Measurements from ENCODE around the gene PGM2L1. TPM values are rescaled to one million over a fixed set of nuclear protein-coding genes. Genes with fewer than 3 reads are reported as not detected.
A peak's percentile ranks its signal among the peaks of the same experiment; 100 is the strongest.

PGM2L1 gene
- total and polyA plus RNA-seq, 12 donors = 0.81 to 2.5 (median 1.5) TPM

DNA sequence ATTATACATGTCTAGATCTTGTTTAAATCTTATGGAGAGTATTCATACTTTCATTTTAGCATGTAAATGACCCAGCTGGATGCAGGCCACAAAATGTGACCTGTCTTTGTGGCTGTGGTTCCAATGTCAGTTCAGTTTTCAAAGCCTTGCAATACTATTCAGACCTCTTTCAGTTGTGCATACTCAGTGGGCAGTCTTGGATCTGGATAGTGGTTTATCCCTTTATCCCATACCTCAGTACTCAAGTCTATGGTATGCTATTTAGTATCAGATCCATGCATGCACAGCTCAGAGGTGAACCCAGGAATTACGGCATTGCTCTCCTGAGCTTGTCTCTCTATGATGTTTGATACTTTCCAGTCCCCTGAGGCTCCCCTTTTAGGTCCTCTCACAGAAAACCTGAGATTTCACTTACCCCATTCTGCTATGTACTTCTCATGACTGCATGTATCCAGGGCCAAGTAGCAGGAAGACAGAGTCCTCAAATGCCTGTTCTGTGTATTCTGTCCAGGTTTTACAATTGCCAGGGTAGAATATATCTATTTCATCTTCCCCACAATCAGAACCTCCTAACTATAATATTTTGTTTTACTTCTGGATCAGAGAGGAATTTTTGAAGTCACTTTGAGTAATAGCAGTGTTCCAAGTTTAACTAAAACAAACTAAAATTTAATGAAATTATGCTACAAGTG, 79.8 kb downstream of the PGM2L1 start:
- Histone ChIP-seq H3K27me3 (no peaks in the 10 kb centered on the region), H3K9me3 (peaks cover 0 to 31% (median 16%) of the 10 kb centered on the region in 11 donors), H3K36me3 (no peaks in the 10 kb centered on the region), H3K27ac (peak overlapping the region in 1 of 10 donors; percentile 49), H3K4me3 (no peak overlapping the region), H3K4me1 (peaks cover 0 to 35% (median 19%) of the 10 kb centered on the region in 9 donors)
- ATAC-seq (no peak), DNase-seq (no peak)
- 82% methylated on average over 1 of the region's 1 CpG for WGBS, 2 donors
- intact Hi-C loops (cut with DNase I) = no loop called here
- TF ChIP-seq CTCF (IDR thresholded peaks at IDR 0.05) = no peak

GRCh38 chr11:74316772-74317505, 81.3 kb downstream of the PGM2L1 start:
- ATAC-seq (no peak), DNase-seq (no peak)
- H3K36me3 ChIP-seq = no peaks in the 10 kb centered on the region
- TF ChIP-seq CTCF (IDR thresholded peaks at IDR 0.05) = no peak
- peaks cover 0 to 29% (median 16%) of the 10 kb centered on the region in 11 donors for H3K9me3 ChIP-seq
- H3K4me3 ChIP-seq = no peak overlapping the region
- no peak overlapping the region for H3K27ac ChIP-seq
- H3K27me3 ChIP-seq = no peaks in the 10 kb centered on the region
- H3K4me1 ChIP-seq = peaks cover 0 to 24% (median 9%) of the 10 kb centered on the region in 9 donors
- intact Hi-C loops (cut with DNase I) = no loop called here

- 95 to 96% methylated on average over 1 of the region's 1 CpG for WGBS, 2 donors
- ATAC-seq (no peak), DNase-seq (no peak)
- no peak for TF ChIP-seq CTCF (IDR thresholded peaks at IDR 0.05)
- H3K9me3 ChIP-seq = peaks cover 0 to 24% (median 16%) of the 10 kb centered on the region in 11 donors
- no peak overlapping the region for H3K4me3 ChIP-seq
- peaks cover 0 to 14% (median 4%) of the 10 kb centered on the region in 9 donors for H3K4me1 ChIP-seq
- intact Hi-C loops (cut with DNase I) = no loop called here
- H3K27ac ChIP-seq = no peak overlapping the region
- no peaks in the 10 kb centered on the region for H3K36me3 ChIP-seq
- peaks cover 0 to 24% (median 8%) of the 10 kb centered on the region in 7 donors for H3K27me3 ChIP-seq
These were observed 85.9 kb downstream of the PGM2L1 start for GRCh38 chr11:74312326-74312725.

- peak in 4 of 9 donors; percentile 24 to 48 (median 32) for TF ChIP-seq CTCF (IDR thresholded peaks at IDR 0.05)
- WGBS, 2 donors = 3 to 4% methylated on average over 46 to 62 of the region's 62 CpGs
- ATAC-seq (peak; percentile 92 to 97 (median 94)), DNase-seq (peak; percentile 52 to 75)
- peak within 1 kb of the TSS; percentile 35 to 62 (median 58) for H3K4me3 ChIP-seq
- H3K27ac ChIP-seq = peak within 1 kb of the TSS in 2 of 10 donors; percentile 19 to 26
- H3K27me3 ChIP-seq = peaks cover 0 to 24% (median 8%) of the 10 kb centered on the region in 7 donors
- H3K9me3 ChIP-seq = peaks cover 0 to 15% (median 7%) of the 10 kb centered on the region in 11 donors
- H3K36me3 ChIP-seq = no peaks in the 10 kb centered on the region
- H3K4me1 ChIP-seq = peaks cover 0 to 22% (median 4%) of the 10 kb centered on the region in 9 donors
- intact Hi-C loops (cut with DNase I) = no loop called here
These were observed 86.8 kb downstream of the PGM2L1 start, which contains the start of gene P4HA3 for GRCh38 chr11:74311352-74311926. Gene P4HA3 (minus strand): TSS chr11:74311640. CDS start chr11:74311611, 29 bp downstream.

Measured in heart right ventricle (tissue), 16 donors.